Liver (tissue), 9 donors: ENCODE measurements around the gene CEP97. TPM values are rescaled to one million over a fixed set of nuclear protein-coding genes. Genes with fewer than 3 reads are reported as not detected.

ENCODE experiments used
- DNase-seq: peaks from one replicate; pipeline ENCODE4 v3.0.0-alpha.2; 2017; ENCODE audit warnings: low spot score
- H3K27ac ChIP-seq, 2 donors: one replicate each; pipeline ENCODE4 v1.7.0; 2013; ENCODE audit warnings: inconsistent platforms in 2 of 2, low read length in 2 of 2, control low read depth in 1 of 2, low read depth in 1 of 2, mild to moderate bottlenecking in 1 of 2
- H3K27me3 ChIP-seq, 4 donors: one replicate each; pipeline versions ENCODE4 v1.6.1 to v1.7.0; 2013; ENCODE audit warnings: low read length in 3 of 4, inconsistent platforms in 1 of 4, mild to moderate bottlenecking in 1 of 4, moderate library complexity in 1 of 4; ENCODE audit not compliant: control insufficient read depth in 4 of 4, insufficient read depth in 4 of 4
- H3K36me3 ChIP-seq, 4 donors: one replicate each; pipeline versions ENCODE4 v1.6.1 to v1.7.0; 2013; ENCODE audit warnings: low read length in 3 of 4, mild to moderate bottlenecking in 3 of 4, low read depth in 1 of 4, moderate library complexity in 1 of 4; ENCODE audit not compliant: control insufficient read depth in 4 of 4, insufficient read depth in 3 of 4
- H3K4me1 ChIP-seq, 4 donors: one replicate each; pipeline versions ENCODE4 v1.6.1 to v1.7.0; 2013; ENCODE audit warnings: low read length in 3 of 4, mild to moderate bottlenecking in 3 of 4, moderate library complexity in 1 of 4; ENCODE audit not compliant: control insufficient read depth in 4 of 4, insufficient read depth in 4 of 4
- H3K4me3 ChIP-seq, 3 donors: one replicate each; pipeline versions ENCODE4 v1.6.1 to v1.7.0; 2013; ENCODE audit warnings: low read length in 3 of 3, control low read depth in 1 of 3, low read depth in 1 of 3, mild to moderate bottlenecking in 1 of 3
- H3K9ac ChIP-seq, 2 donors: one replicate each; pipeline ENCODE4 v1.7.0; 2013; ENCODE audit warnings: low read length in 2 of 2, mild to moderate bottlenecking in 2 of 2, moderate library complexity in 2 of 2, control low read depth in 1 of 2, low read depth in 1 of 2
- H3K9me3 ChIP-seq, 4 donors: one replicate each; pipeline versions ENCODE4 v1.6.1 to v1.7.0; 2013; ENCODE audit warnings: low read length in 3 of 4; ENCODE audit not compliant: control insufficient read depth in 4 of 4
- EGR1 ChIP-seq, 2 donors: IDR thresholded peaks; 2 replicates each; pipeline ENCODE4 v1.6.1; 2016 to 2018; ENCODE audit warnings: antibody characterized with exemption in 2 of 2, low read depth in 2 of 2
- FOXA1 ChIP-seq: IDR thresholded peaks from 2 replicates; pipeline ENCODE4 v1.6.1; 2016; ENCODE audit warnings: antibody characterized with exemption
- FOXA2 ChIP-seq: IDR thresholded peaks from 2 replicates; pipeline ENCODE4 v1.6.1; 2016; ENCODE audit warnings: antibody characterized with exemption
- GABPA ChIP-seq, 2 donors: IDR thresholded peaks in 1 of 2; conservative IDR thresholded peaks in 1 of 2; 2 replicates each; pipeline ENCODE4 v1.6.1; 2016; ENCODE audit warnings: antibody characterized with exemption in 2 of 2, mild to moderate bottlenecking in 1 of 2, moderate library complexity in 1 of 2
- HNF4A ChIP-seq, 2 donors: conservative IDR thresholded peaks; 2 replicates each; pipeline ENCODE4 v1.6.1; 2016; ENCODE audit warnings: antibody characterized with exemption in 2 of 2, mild to moderate bottlenecking in 2 of 2
- HNF4G ChIP-seq: IDR thresholded peaks from 2 replicates; pipeline ENCODE4 v1.6.1; 2016; ENCODE audit warnings: antibody characterized with exemption
- JUND ChIP-seq, 2 donors: IDR thresholded peaks; 2 replicates each; pipeline ENCODE4 v1.6.1; 2016; ENCODE audit warnings: antibody characterized with exemption in 2 of 2
- NR2F2 ChIP-seq: IDR thresholded peaks from 2 replicates; pipeline ENCODE4 v1.6.1; 2016; ENCODE audit warnings: antibody characterized with exemption
- RAD21 ChIP-seq, 2 donors: IDR thresholded peaks; 2 replicates each; pipeline ENCODE4 v1.6.1; 2016; ENCODE audit warnings: antibody characterized with exemption in 2 of 2, mild to moderate bottlenecking in 2 of 2
- RXRA ChIP-seq, 2 donors: IDR thresholded peaks; 2 replicates each; pipeline ENCODE4 v1.6.1; 2017 to 2018; ENCODE audit warnings: antibody characterized with exemption in 2 of 2, mild to moderate bottlenecking in 1 of 2
- SP1 ChIP-seq: IDR thresholded peaks from 2 replicates; pipeline ENCODE4 v1.6.1; 2018; ENCODE audit warnings: antibody characterized with exemption, mild to moderate bottlenecking
- TAF1 ChIP-seq: conservative IDR thresholded peaks from 2 replicates; pipeline ENCODE4 v1.6.1; 2016; ENCODE audit warnings: antibody characterized with exemption, mild to moderate bottlenecking
- YY1 ChIP-seq: IDR thresholded peaks from 2 replicates; pipeline ENCODE4 v1.6.1; 2016; ENCODE audit warnings: antibody characterized with exemption, mild to moderate bottlenecking
- WGBS: extraction: QIAGEN DNeasy Blood & Tissue Kit; methylation state at CpG from one replicate; pipeline ENCODE4 v1.1.7; 2013; 5-methylcytosine and 5-hydroxymethylcytosine counted together
- polyA plus RNA-seq, 2 donors: library from polyadenylated mRNA; stranded (reverse) in 1 of 2; unstranded in 1 of 2; fragments of 200-250 nt in 1 of 2; fragments of >200 nt in 1 of 2; fragmentation: Nextera tagmentation in 1 of 2; extraction: Ambion mirVana in 1 of 2; gene quantifications; one replicate each; pipeline versions ENCODE4 v1.2.1 to v1.2.3, GENCODE V29; 2013 to 2015
- total RNA-seq, 2 donors: library from RNA; depleted of rRNA; stranded (reverse); fragments of >200 nt; gene quantifications; one replicate each; pipeline ENCODE4 v1.2.3, GENCODE V29; 2014
- TF ChIP-seq, protein P1 (sequence below): IDR thresholded peaks from 2 replicates; pipeline ENCODE4 v1.6.1; 2016; ENCODE audit warnings: antibody characterized with exemption, mild to moderate bottlenecking
- TF ChIP-seq, protein P2 (sequence below): IDR thresholded peaks from 2 replicates; pipeline ENCODE4 v1.6.1; 2016; ENCODE audit warnings: antibody characterized with exemption
- TF ChIP-seq, protein P3 (sequence below): IDR thresholded peaks from 2 replicates; pipeline ENCODE4 v1.6.1; 2016; ENCODE audit warnings: antibody characterized with exemption
- TF ChIP-seq, protein P4 (sequence below): fragments of 150-350 bp; IDR thresholded peaks from 2 replicates; pipeline ENCODE4 v1.5.1; 2017; ENCODE audit warnings: improper control_type of control experiment, low read depth, low read length; ENCODE audit not compliant: missing input control
- TF ChIP-seq, protein P5 (sequence below): IDR thresholded peaks from 2 replicates; pipeline ENCODE4 v1.6.1; 2016; ENCODE audit warnings: antibody characterized with exemption
- donor health status: healthy.
- donor health status: healthy.
- donor health status: healthy.
- donor health status: healthy.
- donor health status: healthy.

The CEP97 gene
- total and polyA plus RNA-seq, 4 donors, result 0.57 to 8.3 (median 2.1) TPM

DNA sequence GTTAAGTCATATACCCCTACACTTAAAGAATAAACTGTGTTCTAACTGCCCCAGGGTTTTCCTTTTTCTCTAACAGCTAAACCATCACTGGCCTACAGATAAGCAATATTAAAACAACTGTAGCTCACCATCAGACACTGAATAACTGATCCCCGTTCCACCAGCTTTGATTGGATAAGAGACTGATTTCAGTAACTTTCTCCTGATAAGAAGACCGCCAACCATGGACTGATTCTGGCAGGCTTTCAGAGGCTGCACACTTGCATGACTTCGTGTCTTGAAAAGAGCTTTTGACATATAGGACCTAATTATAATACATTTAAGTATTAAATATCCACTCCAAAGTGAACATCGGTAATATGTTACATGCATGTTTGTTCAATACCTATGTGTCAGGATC, 15.3 kb upstream of the CEP97 start (continued):
- no peak for TF ChIP-seq RAD21 (IDR thresholded peaks at IDR 0.05)
- no peak for TF ChIP-seq NR2F2
- no peak for TF ChIP-seq HNF4G

DNA sequence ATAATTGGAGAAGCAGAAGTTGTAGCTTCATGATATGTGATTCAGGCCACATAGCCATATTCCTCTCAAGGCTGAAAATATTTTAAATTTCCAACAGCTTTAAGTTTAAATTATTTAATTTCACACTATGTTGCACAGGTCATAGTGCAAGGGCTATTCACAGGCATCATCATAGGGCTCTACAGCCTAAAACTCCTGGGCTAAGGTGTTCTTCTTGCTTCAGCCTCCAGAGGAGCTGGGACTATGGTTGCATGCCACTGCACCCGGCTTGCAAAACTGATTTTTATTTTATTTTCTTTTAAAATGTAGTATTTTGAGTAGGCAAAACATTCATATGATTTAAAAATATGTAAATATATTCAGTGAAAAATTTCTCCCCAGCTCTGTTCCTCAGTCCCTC, 6.0 kb upstream of the CEP97 start:
- H3K4me3 ChIP-seq, result no peak overlapping the region
- H3K27me3 ChIP-seq, result no peaks in the 10 kb centered on the region
- no peaks in the 10 kb centered on the region for H3K4me1 ChIP-seq
- H3K9me3 ChIP-seq, result no peaks in the 10 kb centered on the region
- no peak for DNase-seq
- no peak overlapping the region for H3K9ac ChIP-seq
- 74% methylated on average over 1 of the region's 1 CpG for whole genome bisulfite sequencing
- H3K27ac ChIP-seq, result no peak overlapping the region
- no peaks in the 10 kb centered on the region for H3K36me3 ChIP-seq
- TF ChIP-seq, protein P1, sequence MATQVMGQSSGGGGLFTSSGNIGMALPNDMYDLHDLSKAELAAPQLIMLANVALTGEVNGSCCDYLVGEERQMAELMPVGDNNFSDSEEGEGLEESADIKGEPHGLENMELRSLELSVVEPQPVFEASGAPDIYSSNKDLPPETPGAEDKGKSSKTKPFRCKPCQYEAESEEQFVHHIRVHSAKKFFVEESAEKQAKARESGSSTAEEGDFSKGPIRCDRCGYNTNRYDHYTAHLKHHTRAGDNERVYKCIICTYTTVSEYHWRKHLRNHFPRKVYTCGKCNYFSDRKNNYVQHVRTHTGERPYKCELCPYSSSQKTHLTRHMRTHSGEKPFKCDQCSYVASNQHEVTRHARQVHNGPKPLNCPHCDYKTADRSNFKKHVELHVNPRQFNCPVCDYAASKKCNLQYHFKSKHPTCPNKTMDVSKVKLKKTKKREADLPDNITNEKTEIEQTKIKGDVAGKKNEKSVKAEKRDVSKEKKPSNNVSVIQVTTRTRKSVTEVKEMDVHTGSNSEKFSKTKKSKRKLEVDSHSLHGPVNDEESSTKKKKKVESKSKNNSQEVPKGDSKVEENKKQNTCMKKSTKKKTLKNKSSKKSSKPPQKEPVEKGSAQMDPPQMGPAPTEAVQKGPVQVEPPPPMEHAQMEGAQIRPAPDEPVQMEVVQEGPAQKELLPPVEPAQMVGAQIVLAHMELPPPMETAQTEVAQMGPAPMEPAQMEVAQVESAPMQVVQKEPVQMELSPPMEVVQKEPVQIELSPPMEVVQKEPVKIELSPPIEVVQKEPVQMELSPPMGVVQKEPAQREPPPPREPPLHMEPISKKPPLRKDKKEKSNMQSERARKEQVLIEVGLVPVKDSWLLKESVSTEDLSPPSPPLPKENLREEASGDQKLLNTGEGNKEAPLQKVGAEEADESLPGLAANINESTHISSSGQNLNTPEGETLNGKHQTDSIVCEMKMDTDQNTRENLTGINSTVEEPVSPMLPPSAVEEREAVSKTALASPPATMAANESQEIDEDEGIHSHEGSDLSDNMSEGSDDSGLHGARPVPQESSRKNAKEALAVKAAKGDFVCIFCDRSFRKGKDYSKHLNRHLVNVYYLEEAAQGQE, result no peak
- TF ChIP-seq NR2F2 (no peak), JUND (IDR thresholded peaks at IDR 0.05) (no peak), YY1 (no peak), FOXA2 (no peak), RXRA (IDR thresholded peaks at IDR 0.05) (no peak), HNF4A (conservative IDR thresholded peaks at IDR 0.05) (no peak), GABPA (IDR thresholded peaks at IDR 0.05 in 1 of 2, conservative IDR thresholded peaks at IDR 0.05 in 1 of 2) (no peak), SP1 (no peak), FOXA1 (no peak), EGR1 (IDR thresholded peaks at IDR 0.05; ENCODE audit: low read depth in 2 of 2) (no peak), RAD21 (IDR thresholded peaks at IDR 0.05) (no peak), TAF1 (no peak), HNF4G (no peak)
- TF ChIP-seq, protein P2, sequence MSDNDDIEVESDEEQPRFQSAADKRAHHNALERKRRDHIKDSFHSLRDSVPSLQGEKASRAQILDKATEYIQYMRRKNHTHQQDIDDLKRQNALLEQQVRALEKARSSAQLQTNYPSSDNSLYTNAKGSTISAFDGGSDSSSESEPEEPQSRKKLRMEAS, result no peak
- TF ChIP-seq, protein P3, sequence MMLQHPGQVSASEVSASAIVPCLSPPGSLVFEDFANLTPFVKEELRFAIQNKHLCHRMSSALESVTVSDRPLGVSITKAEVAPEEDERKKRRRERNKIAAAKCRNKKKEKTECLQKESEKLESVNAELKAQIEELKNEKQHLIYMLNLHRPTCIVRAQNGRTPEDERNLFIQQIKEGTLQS, result no peak
- TF ChIP-seq, protein P4, sequence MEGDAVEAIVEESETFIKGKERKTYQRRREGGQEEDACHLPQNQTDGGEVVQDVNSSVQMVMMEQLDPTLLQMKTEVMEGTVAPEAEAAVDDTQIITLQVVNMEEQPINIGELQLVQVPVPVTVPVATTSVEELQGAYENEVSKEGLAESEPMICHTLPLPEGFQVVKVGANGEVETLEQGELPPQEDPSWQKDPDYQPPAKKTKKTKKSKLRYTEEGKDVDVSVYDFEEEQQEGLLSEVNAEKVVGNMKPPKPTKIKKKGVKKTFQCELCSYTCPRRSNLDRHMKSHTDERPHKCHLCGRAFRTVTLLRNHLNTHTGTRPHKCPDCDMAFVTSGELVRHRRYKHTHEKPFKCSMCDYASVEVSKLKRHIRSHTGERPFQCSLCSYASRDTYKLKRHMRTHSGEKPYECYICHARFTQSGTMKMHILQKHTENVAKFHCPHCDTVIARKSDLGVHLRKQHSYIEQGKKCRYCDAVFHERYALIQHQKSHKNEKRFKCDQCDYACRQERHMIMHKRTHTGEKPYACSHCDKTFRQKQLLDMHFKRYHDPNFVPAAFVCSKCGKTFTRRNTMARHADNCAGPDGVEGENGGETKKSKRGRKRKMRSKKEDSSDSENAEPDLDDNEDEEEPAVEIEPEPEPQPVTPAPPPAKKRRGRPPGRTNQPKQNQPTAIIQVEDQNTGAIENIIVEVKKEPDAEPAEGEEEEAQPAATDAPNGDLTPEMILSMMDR, result no peak
- TF ChIP-seq, protein P5, sequence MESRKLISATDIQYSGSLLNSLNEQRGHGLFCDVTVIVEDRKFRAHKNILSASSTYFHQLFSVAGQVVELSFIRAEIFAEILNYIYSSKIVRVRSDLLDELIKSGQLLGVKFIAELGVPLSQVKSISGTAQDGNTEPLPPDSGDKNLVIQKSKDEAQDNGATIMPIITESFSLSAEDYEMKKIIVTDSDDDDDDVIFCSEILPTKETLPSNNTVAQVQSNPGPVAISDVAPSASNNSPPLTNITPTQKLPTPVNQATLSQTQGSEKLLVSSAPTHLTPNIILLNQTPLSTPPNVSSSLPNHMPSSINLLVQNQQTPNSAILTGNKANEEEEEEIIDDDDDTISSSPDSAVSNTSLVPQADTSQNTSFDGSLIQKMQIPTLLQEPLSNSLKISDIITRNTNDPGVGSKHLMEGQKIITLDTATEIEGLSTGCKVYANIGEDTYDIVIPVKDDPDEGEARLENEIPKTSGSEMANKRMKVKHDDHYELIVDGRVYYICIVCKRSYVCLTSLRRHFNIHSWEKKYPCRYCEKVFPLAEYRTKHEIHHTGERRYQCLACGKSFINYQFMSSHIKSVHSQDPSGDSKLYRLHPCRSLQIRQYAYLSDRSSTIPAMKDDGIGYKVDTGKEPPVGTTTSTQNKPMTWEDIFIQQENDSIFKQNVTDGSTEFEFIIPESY, result no peak
